GM08714 (cell line): ENCODE results near the gene SCNN1B.
"Not testable (repeated sequence)": the region's sequence is repeated elsewhere in the genome, so short reads cannot be mapped to it uniquely, and the experiment has no call there.

ENCODE experiments used
- H3K4me3 ChIP-seq: fragments of 200-500 bp; sonication (Bioruptor generic); 2 replicates; pipeline ENCODE4 v1.5.1; 2014; ENCODE audit warnings: mild to moderate bottlenecking, low read length, inconsistent platforms
- ZNF274 ChIP-seq: IDR thresholded peaks from 2 replicates; pipeline ENCODE4 v1.6.1; 2012; ENCODE audit warnings: mild to moderate bottlenecking, low read depth, low read length

Gene SCNN1B

GRCh38 chr16:23369416-23369815, 67.3 kb downstream of the SCNN1B start:
- no peak for TF ChIP-seq ZNF274
- H3K4me3 ChIP-seq = no peak overlapping the region

GRCh38 chr16:23371368-23371767, 69.3 kb downstream of the SCNN1B start:
- no peak overlapping the region for H3K4me3 ChIP-seq
- TF ChIP-seq ZNF274 = no peak

DNA sequence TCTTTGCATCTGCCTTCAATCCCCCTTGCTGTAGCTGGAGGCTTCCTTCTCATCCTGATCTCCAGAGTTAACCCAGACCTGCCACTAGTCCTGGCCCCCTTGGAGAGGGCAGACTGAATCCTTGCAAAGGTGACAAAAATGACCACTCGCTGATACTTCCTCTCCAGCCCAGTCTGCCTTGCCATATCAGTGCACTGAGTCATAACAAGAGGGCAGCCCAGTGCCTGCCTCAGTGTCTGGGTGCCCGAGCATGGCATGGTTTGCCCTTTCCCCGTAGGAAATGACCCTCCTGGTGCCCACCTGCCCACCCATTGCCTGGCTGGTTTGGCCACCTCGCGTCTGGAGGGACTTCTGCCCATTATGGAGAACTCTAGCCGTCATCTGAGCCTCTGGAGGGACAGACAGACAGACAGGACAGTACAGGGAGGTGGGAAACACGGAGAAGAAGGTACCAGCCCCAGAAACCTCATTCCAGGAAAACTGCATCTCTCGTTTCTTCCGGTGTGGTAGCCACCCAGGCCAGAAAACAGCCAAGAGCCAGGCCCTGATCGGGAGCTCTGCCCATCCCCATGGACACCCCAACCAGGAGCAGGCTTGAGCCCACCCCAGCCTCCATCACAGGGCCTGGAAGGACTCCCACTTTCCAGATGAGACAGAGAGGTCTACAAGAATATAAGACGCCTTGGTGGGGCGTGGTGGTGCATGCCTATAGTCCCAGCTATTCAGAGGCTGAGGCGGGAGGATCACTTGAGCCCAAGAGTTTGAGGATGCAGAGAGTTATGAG, 71.5 kb downstream of the SCNN1B start:
- no peak overlapping the region for H3K4me3 ChIP-seq
- TF ChIP-seq ZNF274 = no peak

- TF ChIP-seq ZNF274 = no peak
- H3K4me3 ChIP-seq = no peak overlapping the region
Observed at GRCh38 chr16:23374721-23375510, 72.8 kb downstream of the SCNN1B start.

GRCh38 chr16:23375643-23376042, 73.5 kb downstream of the SCNN1B start:
- H3K4me3 ChIP-seq = no peak overlapping the region
- no peak for TF ChIP-seq ZNF274

DNA sequence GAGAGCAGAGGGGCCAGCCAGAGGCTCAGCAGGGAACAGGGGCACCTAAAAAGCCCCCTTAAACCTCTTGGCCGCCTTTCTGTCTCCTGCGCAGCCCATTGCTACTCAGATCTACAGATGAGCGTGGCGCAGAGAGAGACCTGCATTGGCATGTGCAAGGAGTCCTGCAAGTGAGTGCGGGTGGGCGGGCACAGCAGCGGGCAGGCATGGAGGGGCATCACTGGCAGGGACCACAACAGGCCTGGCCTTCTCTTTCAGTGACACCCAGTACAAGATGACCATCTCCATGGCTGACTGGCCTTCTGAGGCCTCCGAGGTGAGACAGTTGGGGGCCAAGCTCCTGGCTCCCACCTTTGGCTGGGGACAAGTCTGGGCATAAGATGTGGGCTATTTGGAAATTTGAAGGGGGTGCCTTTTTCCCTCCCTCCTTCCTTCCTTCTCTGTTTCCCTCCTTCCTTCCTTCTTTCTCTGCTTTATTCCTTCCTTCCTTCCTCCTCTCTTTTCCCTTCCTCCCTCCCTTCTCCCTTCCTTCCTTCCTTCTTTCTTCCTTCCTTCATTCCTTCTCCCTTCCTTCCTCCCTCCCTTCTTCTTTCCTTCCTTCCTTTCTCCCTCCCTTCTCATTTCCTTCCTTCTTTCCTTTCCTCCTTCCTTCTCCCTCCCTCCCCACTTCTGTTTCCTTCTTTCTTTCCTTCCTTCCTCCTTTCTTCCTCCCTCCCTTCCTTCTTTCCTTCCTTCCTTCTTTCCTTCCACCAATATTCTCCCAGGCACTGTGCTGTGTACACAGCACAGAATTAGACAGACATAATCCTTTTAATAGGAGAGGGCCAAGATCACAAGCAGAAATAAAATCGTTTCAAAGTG, 75.2 kb downstream of the SCNN1B start:
- no peak overlapping the region for H3K4me3 ChIP-seq
- no peak for TF ChIP-seq ZNF274

DNA sequence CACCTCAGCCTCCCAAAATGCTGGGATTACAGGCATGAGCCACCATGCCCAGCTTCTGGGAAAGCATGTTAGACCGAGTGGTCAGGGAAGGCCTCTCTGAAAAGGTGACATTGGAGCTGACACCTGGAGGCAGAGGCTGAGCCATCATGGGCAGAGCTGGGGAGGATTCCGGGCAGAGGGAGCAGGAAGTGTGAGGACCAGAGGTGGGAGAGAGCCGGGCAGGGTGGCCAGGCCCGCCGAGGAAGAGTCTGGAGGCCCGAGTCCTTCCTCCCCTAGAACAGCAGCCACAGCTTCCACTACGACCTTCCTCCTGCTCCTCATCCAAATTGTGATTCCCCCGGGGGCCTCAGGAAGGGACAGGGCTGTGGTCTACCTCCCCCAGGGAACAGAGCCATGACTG, 76.2 kb downstream of the SCNN1B start:
- H3K4me3 ChIP-seq = no peak overlapping the region
- TF ChIP-seq ZNF274 = no peak

GRCh38 chr16:23378921-23379320, 76.8 kb downstream of the SCNN1B start:
- no peak for TF ChIP-seq ZNF274

GRCh38 chr16:23379707-23380106, 77.6 kb downstream of the SCNN1B start:
- H3K4me3 ChIP-seq = no peak overlapping the region
- no peak for TF ChIP-seq ZNF274

More at GRCh38 chr16:23378921-23379320, 76.8 kb downstream of the SCNN1B start:
- H3K4me3 ChIP-seq = no peak overlapping the region

- no peak for TF ChIP-seq ZNF274
- no peak overlapping the region for H3K4me3 ChIP-seq
Observed at GRCh38 chr16:23380501-23380951, 78.4 kb downstream of the SCNN1B start.

DNA sequence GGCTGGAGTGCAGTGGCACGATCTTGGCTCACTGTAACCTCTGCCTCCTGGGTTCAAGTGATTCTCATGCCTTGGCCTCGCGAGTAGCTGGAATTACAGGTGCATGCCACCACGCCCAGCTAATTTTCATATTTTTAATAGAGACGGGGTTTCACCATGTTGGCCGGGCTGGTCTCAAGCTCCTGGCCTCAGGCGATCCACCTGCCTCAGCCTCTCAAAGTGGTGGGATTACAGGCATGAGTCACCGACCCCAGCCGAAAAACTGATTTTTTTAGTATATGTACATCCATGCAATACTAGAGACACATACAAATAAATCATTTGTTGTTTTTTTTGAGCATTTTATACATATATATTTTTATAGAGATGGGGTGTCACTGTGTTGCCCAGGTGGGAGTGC, 79.6 kb downstream of the SCNN1B start:
- H3K4me3 ChIP-seq = not testable (repeated sequence)

GRCh38 chr16:23382279-23382678, 80.2 kb downstream of the SCNN1B start:
- no peak overlapping the region for H3K4me3 ChIP-seq
- TF ChIP-seq ZNF274 = no peak

- TF ChIP-seq ZNF274 = no peak
- no peak overlapping the region for H3K4me3 ChIP-seq
Observed at GRCh38 chr16:23383881-23384280, 81.8 kb downstream of the SCNN1B start.

GRCh38 chr16:23384878-23385277, 82.8 kb downstream of the SCNN1B start:
- no peak overlapping the region for H3K4me3 ChIP-seq
- TF ChIP-seq ZNF274 = no peak
